Stimulated activated CD4-positive, alpha-beta T cell treated with anti-CD3 and anti-CD28 coated beads, Interleukin-15, amount 100 ng/mL, for 48 hours (primary cell): ENCODE measurements around the gene ANKRD17.
"Not testable (repeated sequence)": the region's sequence is repeated elsewhere in the genome, so short reads cannot be mapped to it uniquely, and the experiment has no call there.

Experiments used
- DNase-seq, 2 donors: peaks; one replicate each; pipeline ENCODE4 v3.0.0-alpha.2; 2020; ENCODE audit warnings: low read depth in 2 of 2

The ANKRD17 gene

DNA sequence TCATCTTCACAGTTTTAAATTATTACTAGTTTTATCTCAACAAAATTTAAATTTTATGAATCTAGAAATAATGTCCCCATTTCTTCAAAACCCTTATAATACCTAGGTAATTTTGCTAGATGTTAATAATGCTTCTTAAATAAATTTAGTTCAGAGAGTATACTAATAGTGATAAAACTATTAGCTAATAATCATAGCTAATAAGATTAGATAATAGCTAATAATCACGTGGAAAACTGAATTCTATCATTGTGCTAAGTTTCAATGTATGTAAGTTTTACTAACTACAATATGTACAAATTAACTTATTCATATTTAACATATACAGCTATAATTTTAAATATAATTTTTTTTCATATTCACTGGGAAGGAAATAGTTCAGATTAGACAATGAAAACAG is 10.2 kb downstream of the ANKRD17 start:
- no peak for DNase-seq

GRCh38 chr4:73247100-73247499 is 11.5 kb downstream of the ANKRD17 start:
- DNase-seq, result no peak

DNA sequence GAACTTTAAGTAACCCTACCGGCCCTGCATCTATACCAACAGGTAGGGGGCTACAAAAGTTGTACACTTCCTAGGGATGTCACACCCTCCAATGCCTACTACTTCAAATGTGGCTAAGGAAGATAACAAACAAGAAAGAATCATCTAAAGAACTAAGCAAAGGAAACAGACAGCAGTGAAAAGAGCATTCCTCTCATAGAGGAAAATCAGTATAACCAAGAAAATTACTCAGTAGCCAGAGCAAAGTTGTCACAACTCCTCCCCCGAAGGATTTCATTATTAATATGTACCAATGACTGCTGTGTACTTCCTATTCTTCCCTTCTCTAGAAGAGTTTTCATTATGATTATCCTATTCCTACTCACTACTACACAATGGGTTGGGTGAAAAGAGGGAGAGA is 12.6 kb downstream of the ANKRD17 start:
- no peak for DNase-seq

GRCh38 chr4:73244945-73245601 is 13.5 kb downstream of the ANKRD17 start:
- DNase-seq, result no peak

DNA sequence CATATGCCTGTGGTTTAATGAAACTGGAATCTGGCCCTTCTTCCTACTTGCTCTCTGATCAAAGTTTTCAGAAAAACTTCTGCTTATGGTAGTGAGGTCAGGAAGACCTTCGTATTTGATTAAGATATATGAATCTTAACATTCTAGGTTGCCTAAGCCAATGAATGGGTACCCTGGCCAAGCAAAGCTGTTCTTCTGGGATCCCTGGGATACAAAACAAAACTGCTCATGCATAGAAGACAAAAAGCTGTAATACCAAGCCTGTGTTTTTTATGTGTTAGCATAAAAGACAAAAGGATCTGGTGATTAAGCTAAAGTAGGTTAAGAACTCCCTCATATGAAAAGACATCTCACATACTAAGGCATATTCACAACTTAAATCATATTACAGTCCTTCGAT is 21.6 kb downstream of the ANKRD17 start:
- no peak for DNase-seq

- no peak for DNase-seq
Observed at GRCh38 chr4:73236151-73236550, 22.4 kb downstream of the ANKRD17 start.

- no peak for DNase-seq
Observed at GRCh38 chr4:73234712-73235111, 23.9 kb downstream of the ANKRD17 start.

DNA sequence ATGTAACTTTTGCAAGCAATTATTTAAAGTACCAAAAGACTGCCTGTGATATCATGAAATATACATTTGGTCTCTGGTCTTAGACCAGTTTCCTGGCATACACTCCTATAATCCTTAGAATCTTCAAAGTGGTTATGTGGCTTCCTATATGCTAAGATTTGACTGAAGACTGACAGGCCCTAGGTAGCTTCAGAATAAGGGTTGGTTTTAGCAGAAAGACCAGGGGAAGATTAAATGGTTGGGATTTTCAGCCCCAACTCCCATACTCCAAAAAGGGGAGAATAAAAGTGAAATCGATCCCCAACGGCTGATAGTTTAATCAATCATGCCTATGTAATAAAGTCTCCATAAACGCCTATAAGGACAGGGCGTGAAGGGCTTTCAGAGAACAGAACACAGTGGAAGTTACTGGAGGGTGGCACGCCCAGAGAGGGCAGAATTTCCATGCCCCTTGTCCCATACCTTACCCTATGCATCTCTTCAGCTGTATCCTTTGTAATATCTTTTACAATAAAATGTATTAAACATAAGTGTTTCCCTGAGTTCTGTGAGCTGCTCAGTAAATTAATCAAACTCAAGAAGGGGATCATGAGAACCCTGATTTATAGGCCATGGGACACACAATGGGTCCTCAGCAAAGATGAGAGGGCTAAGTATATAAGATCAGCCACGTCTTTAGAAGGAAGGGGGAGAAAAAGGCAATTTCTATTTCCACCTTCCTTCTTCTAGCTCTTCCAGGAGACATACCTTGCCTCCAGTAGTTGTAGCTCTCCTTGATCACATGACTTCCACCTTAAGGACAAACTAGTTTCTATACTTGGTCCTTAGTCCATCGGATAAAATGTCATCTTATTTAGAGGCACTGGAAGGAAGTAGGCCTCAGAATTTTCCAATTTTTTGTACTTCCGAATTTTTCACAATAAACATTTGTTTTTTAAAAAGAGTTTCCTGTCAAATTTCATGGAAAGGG is 26.8 kb downstream of the ANKRD17 start:
- no peak for DNase-seq

DNA sequence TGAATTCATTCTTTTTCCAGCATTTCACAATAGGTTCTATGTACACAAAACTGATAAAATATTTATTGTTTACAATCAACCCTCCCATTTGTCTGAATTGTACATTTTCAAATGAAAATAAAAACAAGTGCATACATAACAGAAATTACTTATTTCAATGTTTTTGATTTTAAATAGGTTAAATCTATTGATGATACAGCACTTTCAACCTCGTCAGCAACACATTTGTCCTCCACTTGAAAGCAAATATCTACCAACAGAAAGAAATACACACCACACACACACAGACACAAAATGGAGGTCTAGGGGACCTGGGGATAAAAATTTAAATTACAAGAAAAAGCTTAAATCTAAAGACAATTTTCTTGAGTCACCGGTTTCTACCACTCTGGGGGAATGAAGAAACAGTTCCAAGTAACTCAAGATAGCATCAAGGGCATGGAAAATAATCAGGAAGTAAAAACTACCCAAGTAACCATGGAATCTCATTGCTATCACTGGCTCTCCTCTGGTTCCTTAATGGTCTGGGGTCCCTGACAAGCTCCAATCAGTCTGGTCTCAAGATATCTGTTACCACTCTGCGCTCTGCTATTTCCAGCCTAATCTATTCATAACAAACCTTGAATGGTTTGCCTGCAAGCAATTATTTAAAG is 27.6 kb downstream of the ANKRD17 start:
- no peak for DNase-seq

- DNase-seq, result not testable (repeated sequence)
Observed at GRCh38 chr4:73228800-73229199, 29.8 kb downstream of the ANKRD17 start.

DNA sequence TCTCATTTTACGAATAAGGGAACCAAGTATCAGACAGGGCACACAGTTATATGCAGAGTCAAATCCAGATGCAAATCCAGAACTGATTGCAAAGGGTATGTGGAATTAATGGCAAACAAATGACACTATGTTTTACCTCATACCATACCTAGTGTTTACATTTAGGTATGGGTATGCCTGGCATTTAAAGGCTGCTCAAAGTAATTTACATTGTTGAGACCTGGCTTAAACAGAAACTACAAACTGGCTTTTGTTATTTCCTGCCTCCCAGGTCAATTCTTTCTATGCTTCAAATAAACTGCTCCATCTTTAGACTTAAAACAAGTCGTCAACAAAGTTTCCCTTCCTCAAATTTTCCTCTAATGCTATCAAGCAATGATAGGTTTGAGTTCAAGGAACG is 33.7 kb downstream of the ANKRD17 start:
- no peak for DNase-seq

GRCh38 chr4:73223258-73223650 is 35.3 kb downstream of the ANKRD17 start:
- no peak for DNase-seq

DNA sequence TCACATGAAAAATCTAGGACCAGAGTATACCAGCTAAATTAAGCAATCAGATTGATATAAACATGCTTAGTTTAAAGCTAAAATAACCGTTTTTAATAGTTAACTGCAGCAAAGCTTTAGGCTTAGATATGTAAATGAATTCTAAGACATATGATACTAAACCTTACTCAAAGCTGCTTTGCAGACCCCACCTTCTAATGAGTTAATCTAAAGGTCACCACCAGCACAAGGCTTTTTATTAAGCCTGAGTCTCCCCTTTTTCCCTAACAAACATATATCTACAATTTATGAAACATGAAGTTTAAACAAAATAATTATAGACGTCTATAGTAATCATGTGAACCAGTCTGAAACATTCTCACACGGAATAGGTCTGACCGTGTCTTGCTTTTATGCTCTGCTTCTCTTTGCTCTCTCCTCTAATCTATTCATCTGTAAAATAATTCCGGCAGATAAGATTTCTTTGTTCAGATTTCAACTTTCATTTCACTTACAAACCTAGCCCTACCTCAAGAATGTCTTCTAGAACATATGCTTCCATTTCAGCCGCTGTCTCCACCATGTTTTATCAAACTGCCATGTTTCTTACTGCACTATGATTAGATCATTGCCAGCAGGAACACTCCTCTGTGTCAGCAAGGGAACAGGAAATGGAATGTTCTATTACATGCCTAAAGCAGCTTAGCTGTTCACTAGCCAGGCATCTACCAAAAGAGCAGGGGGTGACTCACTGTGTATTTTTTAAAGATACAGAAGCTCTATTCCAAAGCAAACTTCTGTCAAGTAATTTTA is 35.9 kb downstream of the ANKRD17 start:
- DNase-seq, result peak; percentile 25 to 29

GRCh38 chr4:73221734-73222133 is 36.9 kb downstream of the ANKRD17 start:
- DNase-seq, result no peak

DNA sequence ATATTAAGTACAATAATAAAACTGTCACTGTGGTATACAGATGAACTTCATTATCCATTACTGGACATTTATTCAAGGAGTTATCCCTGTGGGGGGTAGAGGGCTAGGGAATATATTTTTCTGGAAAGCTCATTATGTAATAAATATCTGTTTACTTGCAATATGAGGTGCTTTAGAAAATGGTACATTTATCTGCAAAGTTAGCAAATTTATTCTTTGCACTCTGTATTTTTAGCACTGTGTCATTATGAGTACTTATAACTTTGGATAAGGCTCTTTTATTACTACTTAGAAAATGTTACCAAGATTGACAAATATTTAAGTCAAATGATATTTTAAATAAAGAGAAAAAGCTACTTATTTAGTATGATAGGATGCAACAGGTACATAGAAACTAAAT is 37.8 kb downstream of the ANKRD17 start:
- DNase-seq, result no peak

- DNase-seq, result no peak
Observed at GRCh38 chr4:73213916-73214653, 44.5 kb downstream of the ANKRD17 start.

DNA sequence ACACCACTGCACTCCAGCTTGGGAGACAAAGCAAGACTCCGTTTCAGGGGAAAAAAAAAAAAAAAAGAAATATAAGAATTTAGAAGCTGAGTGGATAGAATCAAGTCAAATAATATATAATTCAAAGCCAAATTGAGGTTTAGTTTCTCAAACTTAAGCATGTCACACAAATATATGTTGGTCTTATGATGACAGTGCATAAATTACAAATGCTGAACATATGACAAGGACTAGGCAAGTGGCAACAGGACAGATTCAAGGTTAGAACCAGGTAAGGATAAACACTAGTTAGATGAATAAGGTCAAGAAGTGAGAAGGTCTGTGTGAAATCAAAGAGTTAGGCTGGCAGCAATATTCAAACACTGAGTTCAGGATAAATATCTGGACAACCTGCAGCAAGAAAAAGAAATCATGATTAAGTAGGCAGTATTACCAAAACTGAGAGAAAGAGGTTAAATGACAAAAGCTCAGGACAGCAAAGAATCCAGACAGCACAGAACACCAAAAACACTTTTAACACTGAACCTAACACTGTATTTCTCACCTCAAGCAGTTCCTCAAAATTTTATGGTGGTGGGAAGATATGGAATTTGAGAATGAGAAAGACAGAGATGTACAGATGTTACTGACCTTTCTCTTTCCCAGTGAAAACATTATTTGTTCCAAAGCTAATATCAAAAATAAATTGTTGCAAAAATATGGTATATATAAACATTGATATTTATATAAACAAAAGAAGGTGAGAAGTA is 45.4 kb downstream of the ANKRD17 start:
- no peak for DNase-seq

DNA sequence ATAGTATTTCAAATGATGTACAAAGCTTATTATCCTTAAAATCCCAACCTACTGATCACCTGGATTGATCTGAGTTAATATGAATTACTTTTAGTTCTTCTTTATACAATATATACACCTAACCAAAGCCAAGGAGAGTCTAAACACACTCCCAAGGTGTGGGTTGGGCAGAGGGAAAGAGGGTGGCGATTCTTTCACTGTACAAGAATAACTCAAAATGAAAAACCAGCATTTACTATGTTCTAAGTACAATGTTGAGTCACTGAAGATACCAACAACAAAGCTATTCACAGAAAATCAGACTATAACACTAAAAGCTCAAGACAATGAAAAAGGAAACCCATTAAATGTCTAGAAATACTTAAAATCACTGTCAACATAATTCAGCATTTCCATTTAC is 46.6 kb downstream of the ANKRD17 start:
- DNase-seq, result no peak

GRCh38 chr4:73208376-73208775 is 50.2 kb downstream of the ANKRD17 start:
- DNase-seq, result no peak

- DNase-seq, result no peak
Observed at GRCh38 chr4:73206236-73206635, 52.4 kb downstream of the ANKRD17 start.
